ENCODE data around the gene TSPEAR. TPM values are rescaled to one million over a fixed set of nuclear protein-coding genes. Genes with fewer than 3 reads are reported as not detected.

TSPEAR gene
- total RNA-seq, 1 donor from 2014 or later: not detected

GRCh38 chr21:44473915-44474555 lies 237.3 kb downstream of the TSPEAR start:
- DNase-seq (ENCODE audit: low read depth): no peak
- no peak for TF ChIP-seq CTCF (conservative IDR thresholded peaks at IDR 0.05; ENCODE audit: low read depth, low read length)
- H3K4me3 ChIP-seq (ENCODE audit: low read depth, low read length): no peak overlapping the region

GRCh38 chr21:44471996-44472395 lies 239.4 kb downstream of the TSPEAR start:
- H3K4me3 ChIP-seq (ENCODE audit: low read depth, low read length): no peak overlapping the region
- DNase-seq (ENCODE audit: low read depth): no peak
- TF ChIP-seq CTCF (conservative IDR thresholded peaks at IDR 0.05; ENCODE audit: low read depth, low read length): no peak

GRCh38 chr21:44471341-44471740 lies 240.0 kb downstream of the TSPEAR start:
- TF ChIP-seq CTCF (conservative IDR thresholded peaks at IDR 0.05; ENCODE audit: low read depth, low read length): no peak
- no peak overlapping the region for H3K4me3 ChIP-seq (ENCODE audit: low read depth, low read length)
- DNase-seq (ENCODE audit: low read depth): no peak

GRCh38 chr21:44467859-44468195 lies 243.5 kb downstream of the TSPEAR start:
- TF ChIP-seq CTCF (conservative IDR thresholded peaks at IDR 0.05; ENCODE audit: low read depth, low read length): no peak
- no peak for DNase-seq (ENCODE audit: low read depth)
- H3K4me3 ChIP-seq (ENCODE audit: low read depth, low read length): no peak overlapping the region

- no peak for TF ChIP-seq CTCF (conservative IDR thresholded peaks at IDR 0.05; ENCODE audit: low read depth, low read length)
- no peak overlapping the region for H3K4me3 ChIP-seq (ENCODE audit: low read depth, low read length)
- DNase-seq (ENCODE audit: low read depth): no peak
These were observed 244.1 kb downstream of the TSPEAR start for GRCh38 chr21:44466996-44467858.

GRCh38 chr21:44466351-44466954 lies 244.9 kb downstream of the TSPEAR start:
- DNase-seq (ENCODE audit: low read depth): no peak
- H3K4me3 ChIP-seq (ENCODE audit: low read depth, low read length): no peak overlapping the region
- TF ChIP-seq CTCF (conservative IDR thresholded peaks at IDR 0.05; ENCODE audit: low read depth, low read length): no peak

All from epithelial cell of proximal tubule (primary cell).